ENCODE data around the gene MRPL45.

DNA sequence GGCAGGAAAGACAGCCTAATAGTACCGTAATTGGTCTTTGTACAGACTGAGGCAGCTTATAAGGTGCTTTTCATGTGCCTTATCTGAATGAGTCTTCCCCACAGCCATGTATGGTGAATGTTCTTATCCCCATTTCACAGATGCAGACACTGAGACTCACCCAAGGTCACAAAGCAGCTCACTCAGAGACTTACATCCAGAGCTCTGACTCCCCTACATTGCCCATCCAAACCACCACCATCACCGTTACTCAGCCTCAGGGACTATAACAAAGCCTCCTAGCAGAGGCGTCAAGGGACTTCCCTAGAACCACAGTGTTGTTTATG, 47.4 kb downstream of the MRPL45 start:
- TF ChIP-seq, protein P1, sequence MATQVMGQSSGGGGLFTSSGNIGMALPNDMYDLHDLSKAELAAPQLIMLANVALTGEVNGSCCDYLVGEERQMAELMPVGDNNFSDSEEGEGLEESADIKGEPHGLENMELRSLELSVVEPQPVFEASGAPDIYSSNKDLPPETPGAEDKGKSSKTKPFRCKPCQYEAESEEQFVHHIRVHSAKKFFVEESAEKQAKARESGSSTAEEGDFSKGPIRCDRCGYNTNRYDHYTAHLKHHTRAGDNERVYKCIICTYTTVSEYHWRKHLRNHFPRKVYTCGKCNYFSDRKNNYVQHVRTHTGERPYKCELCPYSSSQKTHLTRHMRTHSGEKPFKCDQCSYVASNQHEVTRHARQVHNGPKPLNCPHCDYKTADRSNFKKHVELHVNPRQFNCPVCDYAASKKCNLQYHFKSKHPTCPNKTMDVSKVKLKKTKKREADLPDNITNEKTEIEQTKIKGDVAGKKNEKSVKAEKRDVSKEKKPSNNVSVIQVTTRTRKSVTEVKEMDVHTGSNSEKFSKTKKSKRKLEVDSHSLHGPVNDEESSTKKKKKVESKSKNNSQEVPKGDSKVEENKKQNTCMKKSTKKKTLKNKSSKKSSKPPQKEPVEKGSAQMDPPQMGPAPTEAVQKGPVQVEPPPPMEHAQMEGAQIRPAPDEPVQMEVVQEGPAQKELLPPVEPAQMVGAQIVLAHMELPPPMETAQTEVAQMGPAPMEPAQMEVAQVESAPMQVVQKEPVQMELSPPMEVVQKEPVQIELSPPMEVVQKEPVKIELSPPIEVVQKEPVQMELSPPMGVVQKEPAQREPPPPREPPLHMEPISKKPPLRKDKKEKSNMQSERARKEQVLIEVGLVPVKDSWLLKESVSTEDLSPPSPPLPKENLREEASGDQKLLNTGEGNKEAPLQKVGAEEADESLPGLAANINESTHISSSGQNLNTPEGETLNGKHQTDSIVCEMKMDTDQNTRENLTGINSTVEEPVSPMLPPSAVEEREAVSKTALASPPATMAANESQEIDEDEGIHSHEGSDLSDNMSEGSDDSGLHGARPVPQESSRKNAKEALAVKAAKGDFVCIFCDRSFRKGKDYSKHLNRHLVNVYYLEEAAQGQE (IDR thresholded peaks at IDR 0.05) = no peak
- TF ChIP-seq, protein P2, sequence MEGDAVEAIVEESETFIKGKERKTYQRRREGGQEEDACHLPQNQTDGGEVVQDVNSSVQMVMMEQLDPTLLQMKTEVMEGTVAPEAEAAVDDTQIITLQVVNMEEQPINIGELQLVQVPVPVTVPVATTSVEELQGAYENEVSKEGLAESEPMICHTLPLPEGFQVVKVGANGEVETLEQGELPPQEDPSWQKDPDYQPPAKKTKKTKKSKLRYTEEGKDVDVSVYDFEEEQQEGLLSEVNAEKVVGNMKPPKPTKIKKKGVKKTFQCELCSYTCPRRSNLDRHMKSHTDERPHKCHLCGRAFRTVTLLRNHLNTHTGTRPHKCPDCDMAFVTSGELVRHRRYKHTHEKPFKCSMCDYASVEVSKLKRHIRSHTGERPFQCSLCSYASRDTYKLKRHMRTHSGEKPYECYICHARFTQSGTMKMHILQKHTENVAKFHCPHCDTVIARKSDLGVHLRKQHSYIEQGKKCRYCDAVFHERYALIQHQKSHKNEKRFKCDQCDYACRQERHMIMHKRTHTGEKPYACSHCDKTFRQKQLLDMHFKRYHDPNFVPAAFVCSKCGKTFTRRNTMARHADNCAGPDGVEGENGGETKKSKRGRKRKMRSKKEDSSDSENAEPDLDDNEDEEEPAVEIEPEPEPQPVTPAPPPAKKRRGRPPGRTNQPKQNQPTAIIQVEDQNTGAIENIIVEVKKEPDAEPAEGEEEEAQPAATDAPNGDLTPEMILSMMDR (IDR thresholded peaks at IDR 0.05; ENCODE audit: low read depth, low read length, missing input control) = no peak
- TF ChIP-seq, protein P3, sequence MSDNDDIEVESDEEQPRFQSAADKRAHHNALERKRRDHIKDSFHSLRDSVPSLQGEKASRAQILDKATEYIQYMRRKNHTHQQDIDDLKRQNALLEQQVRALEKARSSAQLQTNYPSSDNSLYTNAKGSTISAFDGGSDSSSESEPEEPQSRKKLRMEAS (IDR thresholded peaks at IDR 0.05) = no peak
- no peak for TF ChIP-seq EGR1 (IDR thresholded peaks at IDR 0.05; ENCODE audit: low read depth in 2 of 2)
- TF ChIP-seq YY1 (IDR thresholded peaks at IDR 0.05) = no peak
- no peak for TF ChIP-seq RAD21 (IDR thresholded peaks at IDR 0.05)
- TF ChIP-seq HNF4A (conservative IDR thresholded peaks at IDR 0.05) = no peak
- TF ChIP-seq GABPA (IDR thresholded peaks at IDR 0.05 in 1 of 2, conservative IDR thresholded peaks at IDR 0.05 in 1 of 2) = no peak
- TF ChIP-seq JUND (IDR thresholded peaks at IDR 0.05) = no peak
- TF ChIP-seq, protein P4, sequence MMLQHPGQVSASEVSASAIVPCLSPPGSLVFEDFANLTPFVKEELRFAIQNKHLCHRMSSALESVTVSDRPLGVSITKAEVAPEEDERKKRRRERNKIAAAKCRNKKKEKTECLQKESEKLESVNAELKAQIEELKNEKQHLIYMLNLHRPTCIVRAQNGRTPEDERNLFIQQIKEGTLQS (IDR thresholded peaks at IDR 0.05) = no peak

All from liver (tissue), 3 donors.